GM21390 (cell line): ENCODE measurements around the gene G3BP1.
"Not testable (repeated sequence)": the region's sequence is repeated elsewhere in the genome, so short reads cannot be mapped to it uniquely, and the experiment has no call there.

Experiments used
- ATAC-seq: cut with Tn5 transposase; IDR thresholded peaks from one replicate; pipeline ENCODE4 v1.9.1; 2021; ENCODE audit not compliant: unreplicated experiment

Gene G3BP1

DNA sequence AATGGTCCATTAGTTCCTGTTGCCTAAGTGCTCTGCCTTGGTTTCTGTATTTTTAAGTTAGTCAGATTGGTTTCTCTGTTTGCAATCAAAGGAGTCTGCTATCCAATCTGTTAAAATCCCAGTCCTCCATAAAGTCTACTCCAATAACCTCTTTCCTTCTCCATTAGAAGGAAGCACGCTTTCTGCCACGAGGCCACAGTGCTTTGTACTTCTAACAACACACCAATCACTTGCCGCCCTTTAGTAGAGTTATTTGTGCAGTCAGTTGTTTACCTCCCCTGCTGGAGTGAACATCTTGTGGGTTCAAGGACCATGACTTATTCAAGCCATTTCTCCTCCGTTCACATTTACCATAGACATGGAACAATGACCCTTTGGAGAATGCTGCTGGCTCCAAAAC, 83.9 kb downstream of the G3BP1 start:
- no peak for ATAC-seq

DNA sequence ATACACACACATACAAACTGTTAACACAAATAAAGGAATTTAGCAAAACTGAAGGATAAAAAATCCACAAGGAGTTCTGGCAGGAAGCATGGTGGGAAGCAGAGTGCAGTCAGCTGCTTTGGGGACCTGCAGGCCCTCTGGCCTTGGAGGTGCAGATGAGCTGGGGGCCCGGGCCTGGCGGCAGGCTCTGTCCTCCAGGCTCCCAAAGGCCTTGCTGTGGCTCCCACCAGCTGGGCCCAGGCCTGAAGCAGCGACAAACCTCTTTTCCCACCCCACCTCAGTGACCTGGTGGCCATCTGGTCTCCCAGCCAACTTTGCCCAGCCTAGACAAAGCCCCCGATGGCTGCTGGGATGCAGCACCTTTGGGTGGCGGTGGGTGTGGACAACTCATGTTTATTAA, 85.1 kb downstream of the G3BP1 start:
- ATAC-seq: no peak

DNA sequence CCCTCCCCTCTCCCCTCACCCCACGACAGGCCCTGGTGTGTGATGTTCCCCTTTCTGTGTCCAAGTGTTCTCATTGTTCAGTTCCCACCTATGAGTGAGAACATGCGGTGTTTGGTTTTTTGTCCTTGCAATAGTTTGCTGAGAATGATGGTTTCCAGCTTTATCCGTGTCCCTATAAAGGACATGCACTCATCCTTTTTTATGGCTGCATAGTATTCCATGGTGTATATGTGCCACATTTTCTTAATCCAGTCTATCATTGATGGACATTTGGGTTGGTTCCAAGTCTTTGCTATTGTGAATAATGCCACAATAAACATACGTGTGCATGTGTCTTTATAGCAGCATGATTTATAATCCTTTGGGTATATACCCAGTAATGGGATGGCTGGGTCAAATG, 89.1 kb downstream of the G3BP1 start:
- not testable (repeated sequence) for ATAC-seq
